Measurements from ENCODE around the gene RNF14. TPM values are rescaled to one million over a fixed set of nuclear protein-coding genes. Genes with fewer than 3 reads are reported as not detected.

The RNF14 gene
- total and polyA plus RNA-seq, 10 of the 15 experiments (the other 5 are each of a cell fraction or from before 2014, with no cell fraction given): 13.2 to 41.8 (median 28.3) TPM

- Histone ChIP-seq H3K36me3 (ENCODE audit: control insufficient read depth in 2 of 2, insufficient read depth in 2 of 2, low read length in 1 of 2) (no peaks in the 10 kb centered on the region), H3K4me3 (no peak overlapping the region), H3K4me2 (ENCODE audit: control insufficient read depth, insufficient read depth) (no peak overlapping the region), H3K27me3 (replicated peaks in 1 of 2; ENCODE audit: control insufficient read depth in 2 of 2, insufficient read depth in 2 of 2, low read length in 1 of 2) (no peaks in the 10 kb centered on the region), H3K9ac (ENCODE audit: control insufficient read depth, insufficient read depth, low read length) (no peak overlapping the region), H3K27ac (ENCODE audit: control insufficient read depth, insufficient read depth) (no peak overlapping the region), H2AFZ (ENCODE audit: control insufficient read depth, low read depth, low read length) (no peak overlapping the region), H3K79me2 (ENCODE audit: control insufficient read depth, insufficient read depth, low read length) (no peaks in the 10 kb centered on the region), H3K9me3 (replicated peaks; ENCODE audit: control insufficient read depth, insufficient read depth, low read length) (peaks cover 2% of the 10 kb centered on the region; the same call in 1 of the 3 replicates), H4K20me1 (ENCODE audit: control insufficient read depth, insufficient read depth) (no peaks in the 10 kb centered on the region), H3K4me1 (ENCODE audit: control insufficient read depth, insufficient read depth, low read length) (peaks cover 26% of the 10 kb centered on the region)
- RAD21 ChIA-PET (ENCODE audit: unreplicated experiment): interaction anchor here (0.7 kb wide), 1 partner anchor 119 kb away, joined by 3 read pairs; no protein-coding TSS in a partner anchor
- POLR2A ChIA-PET: interaction anchor here (0.7 to 1.6 kb wide), 2 partner anchors 96 to 120 kb away, joined by 3 to 6 read pairs; partner anchors contain the start of gene DELE1
- no peak for DNase-seq (ENCODE audit: low read depth, low spot score)
- TF ChIP-seq CBX3 (IDR thresholded peaks at IDR 0.05; ENCODE audit: borderline replicate concordance, low read depth) (no peak), BMI1 (IDR thresholded peaks at IDR 0.05; ENCODE audit: borderline replicate concordance) (no peak), MXI1 (IDR thresholded peaks at IDR 0.05; ENCODE audit: low read depth, low read length) (no peak), ZNF622 (IDR thresholded peaks at IDR 0.05) (no peak), CHD4 (IDR thresholded peaks at IDR 0.05) (no peak), E4F1 (IDR thresholded peaks at IDR 0.05; ENCODE audit: borderline replicate concordance, partially characterized antibody) (no peak), CTCF (IDR thresholded peaks at IDR 0.05 in 2 of 3, conservative IDR thresholded peaks at IDR 0.05 in 1 of 3; ENCODE audit: control insufficient read depth in 2 of 3, extremely low read depth in 1 of 3, insufficient read depth in 1 of 3, low read depth in 3 of 3, low read length in 3 of 3) (no peak), NFXL1 (IDR thresholded peaks at IDR 0.05; ENCODE audit: borderline replicate concordance) (no peak), SIN3A (IDR thresholded peaks at IDR 0.05; ENCODE audit: low read depth, low read length) (no peak), ZNF274 (IDR thresholded peaks at IDR 0.05; ENCODE audit: insufficient read depth, insufficient read length) (no peak), POLR2A (IDR thresholded peaks at IDR 0.05; ENCODE audit: low read depth, low read length) (no peak), SMARCA5 (IDR thresholded peaks at IDR 0.05) (no peak)
- SMC1A ChIA-PET (ENCODE audit: uncharacterized antibody, unreplicated experiment): no interaction called here
- intact Hi-C loops (cut with micrococcal nuclease; ENCODE audit: unreplicated experiment) (no loop called here), in situ Hi-C loops (cut with MboI) (no loop called here)
- BruUV-seq (replicated peaks): no TSS peak
- CTCF ChIA-PET: interaction anchor here (0.6 kb wide), 1 partner anchor 27 kb away, joined by 3 read pairs; no protein-coding TSS in a partner anchor
- no peak for FAIRE-seq
- no peak for ATAC-seq
- WGBS (ENCODE audit: insufficient coverage, insufficient replicate concordance, low lambda C conversion rate, missing lambda C conversion rate): 47% methylated on average over 1 of the region's 1 CpG
These were observed 51.3 kb downstream of the RNF14 start for GRCh38 chr5:142020122-142020659.
